Astrocyte of the cerebellum (primary cell): Measurements from ENCODE around the gene FBXO8.

Experiments used
- DNase-seq: peaks from one replicate; pipeline ENCODE4 v3.0.0-alpha.2; 2011; ENCODE audit warnings: low read depth
- H3K4me3 ChIP-seq: 2 replicates; pipeline ENCODE4 v1.5.1; 2011; ENCODE audit warnings: mild to moderate bottlenecking, low read depth, low read length, moderate library complexity
- in situ Hi-C: cut with HindIII; loops from 2 replicates; pipeline ENCODE4 v1.10.0; 2017; ENCODE audit warnings: low sequenced_read_pairs
- TF ChIP-seq, protein P1 (sequence below): IDR thresholded peaks from 2 replicates; pipeline ENCODE4 v1.5.1; 2012; ENCODE audit warnings: low read length, low read depth, moderate library complexity, mild to moderate bottlenecking; ENCODE audit errors: missing control alignments

FBXO8 gene

DNA sequence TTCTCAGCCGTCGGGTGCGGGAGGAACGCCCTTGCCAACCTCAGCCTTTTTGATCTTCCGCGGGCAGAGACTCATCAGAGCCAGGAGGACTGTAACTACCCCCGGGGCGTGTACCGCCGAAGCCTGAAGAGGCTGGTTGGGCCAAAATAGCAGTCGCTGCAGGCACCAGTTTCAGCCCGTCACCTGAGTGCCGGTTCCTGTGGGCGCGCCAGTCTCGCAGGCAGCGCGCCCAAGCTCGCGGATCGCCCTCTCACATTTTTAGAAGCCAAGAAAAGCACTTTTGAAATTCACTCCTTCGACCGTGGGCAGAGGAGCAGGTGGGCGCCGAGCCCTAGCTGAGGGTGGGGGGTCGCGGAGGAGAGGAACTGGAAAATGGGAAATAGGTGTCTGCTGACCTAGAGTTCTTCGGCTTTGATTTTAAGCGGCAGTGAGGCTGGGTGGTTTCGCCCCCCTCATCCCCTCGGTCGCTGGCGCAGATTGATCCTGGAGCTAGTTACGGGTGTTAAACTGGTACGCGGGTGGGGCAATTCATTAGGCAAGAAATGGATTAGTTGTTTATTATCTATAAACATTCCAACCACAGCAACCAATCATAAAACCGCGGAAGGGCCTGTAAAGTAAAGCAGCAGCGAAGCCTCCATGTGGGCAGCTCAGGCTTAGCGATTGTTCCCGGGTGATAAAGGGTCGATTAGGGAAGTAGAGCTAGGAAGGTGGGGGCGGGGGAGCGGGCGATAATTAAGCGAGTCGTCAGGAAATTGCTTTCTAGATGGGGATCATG is 69.2 kb downstream of the FBXO8 start:
- TF ChIP-seq, protein P1, sequence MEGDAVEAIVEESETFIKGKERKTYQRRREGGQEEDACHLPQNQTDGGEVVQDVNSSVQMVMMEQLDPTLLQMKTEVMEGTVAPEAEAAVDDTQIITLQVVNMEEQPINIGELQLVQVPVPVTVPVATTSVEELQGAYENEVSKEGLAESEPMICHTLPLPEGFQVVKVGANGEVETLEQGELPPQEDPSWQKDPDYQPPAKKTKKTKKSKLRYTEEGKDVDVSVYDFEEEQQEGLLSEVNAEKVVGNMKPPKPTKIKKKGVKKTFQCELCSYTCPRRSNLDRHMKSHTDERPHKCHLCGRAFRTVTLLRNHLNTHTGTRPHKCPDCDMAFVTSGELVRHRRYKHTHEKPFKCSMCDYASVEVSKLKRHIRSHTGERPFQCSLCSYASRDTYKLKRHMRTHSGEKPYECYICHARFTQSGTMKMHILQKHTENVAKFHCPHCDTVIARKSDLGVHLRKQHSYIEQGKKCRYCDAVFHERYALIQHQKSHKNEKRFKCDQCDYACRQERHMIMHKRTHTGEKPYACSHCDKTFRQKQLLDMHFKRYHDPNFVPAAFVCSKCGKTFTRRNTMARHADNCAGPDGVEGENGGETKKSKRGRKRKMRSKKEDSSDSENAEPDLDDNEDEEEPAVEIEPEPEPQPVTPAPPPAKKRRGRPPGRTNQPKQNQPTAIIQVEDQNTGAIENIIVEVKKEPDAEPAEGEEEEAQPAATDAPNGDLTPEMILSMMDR, result no peak
- H3K4me3 ChIP-seq, result no peak overlapping the region
- no peak for DNase-seq
- in situ Hi-C loops, result no loop called here

DNA sequence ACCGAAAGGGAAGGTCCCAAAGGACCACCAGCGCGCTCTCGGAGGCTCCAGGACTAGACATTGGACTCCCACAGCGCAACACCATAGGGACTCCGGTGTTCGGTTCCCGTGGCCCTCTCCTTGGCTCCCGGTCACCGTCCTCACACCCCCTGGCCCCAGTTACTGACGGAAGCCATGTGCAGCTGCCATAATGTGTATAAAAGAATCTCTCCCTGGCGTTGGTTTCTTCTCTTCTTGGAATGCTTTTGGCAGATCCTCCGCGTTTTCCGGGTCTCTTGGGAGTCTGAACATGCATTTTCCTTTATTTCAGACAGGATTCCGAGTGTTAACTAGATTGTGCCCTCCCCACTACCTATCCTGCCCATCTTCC is 69.8 kb downstream of the FBXO8 start:
- H3K4me3 ChIP-seq, result no peak overlapping the region
- TF ChIP-seq, protein P1, result no peak
- in situ Hi-C loops, result no loop called here
- DNase-seq, result no peak

DNA sequence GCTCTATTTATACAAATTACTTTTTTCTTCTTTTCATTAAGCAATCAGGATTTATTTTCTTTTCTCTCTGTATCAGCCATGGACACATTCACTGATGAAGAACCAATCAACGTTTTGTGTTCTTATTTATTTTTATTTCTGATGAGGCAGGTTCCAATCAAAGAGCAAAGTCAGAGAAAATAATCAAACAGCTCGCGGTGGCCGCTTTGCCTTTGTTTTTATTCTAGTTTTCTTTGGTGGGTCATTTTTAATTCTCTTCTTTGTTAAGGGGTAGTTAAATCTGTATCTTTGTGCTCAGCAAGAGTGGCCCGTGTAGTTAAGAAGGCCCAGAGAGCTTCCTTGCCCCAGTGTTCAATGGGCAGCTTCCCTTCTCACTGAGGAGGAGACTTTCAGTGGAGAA is 71.4 kb downstream of the FBXO8 start:
- in situ Hi-C loops, result no loop called here
- no peak for DNase-seq
- no peak overlapping the region for H3K4me3 ChIP-seq
- TF ChIP-seq, protein P1, result no peak

DNA sequence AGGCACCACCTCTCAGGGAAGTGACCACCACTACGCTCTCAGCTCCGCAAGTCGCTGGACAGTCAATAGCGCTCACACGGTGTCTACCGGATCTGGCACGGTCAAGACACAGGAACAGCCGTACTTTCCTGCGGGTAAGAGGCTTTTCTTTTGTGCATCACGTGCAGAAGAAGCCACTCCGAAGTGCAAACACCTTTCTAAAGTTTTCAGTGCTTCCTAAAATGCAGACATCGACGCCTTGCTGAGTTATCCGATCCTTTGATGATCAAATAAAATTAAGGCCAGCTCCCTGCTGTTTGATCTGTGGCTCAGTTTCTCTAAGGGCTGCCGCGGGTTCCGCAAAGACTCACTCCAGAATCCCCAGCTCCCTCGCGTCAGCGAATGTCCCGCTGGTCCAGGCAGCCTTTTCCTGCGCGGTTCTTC is 71.8 kb downstream of the FBXO8 start:
- no peak for DNase-seq
- in situ Hi-C loops, result no loop called here
- H3K4me3 ChIP-seq, result peak overlapping the region; percentile 5
- TF ChIP-seq, protein P1, result no peak

DNA sequence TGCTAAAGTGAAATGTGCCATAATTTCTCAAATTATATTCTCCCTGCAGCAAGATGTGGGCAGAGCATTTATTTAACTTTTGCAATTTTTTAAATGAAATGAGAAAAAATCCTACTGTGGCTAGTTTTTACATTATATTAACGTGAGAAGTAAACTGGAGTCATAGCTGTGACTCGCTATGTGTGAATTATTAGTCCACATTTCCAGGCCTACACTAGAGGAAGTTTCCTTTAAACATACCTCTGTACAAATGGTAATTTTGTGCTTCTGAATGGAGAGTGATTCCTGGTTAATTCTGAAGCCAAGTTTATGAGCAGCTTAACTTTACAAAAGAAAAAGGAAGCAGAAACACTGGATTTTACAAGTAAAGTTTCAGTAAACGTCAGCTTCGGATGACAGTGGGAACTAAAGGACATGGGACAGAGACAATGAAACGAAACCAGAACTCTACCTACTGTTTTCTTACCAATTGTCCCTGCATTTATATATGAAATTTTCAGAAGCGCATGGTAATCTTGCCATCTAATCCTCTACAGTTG is 72.4 kb downstream of the FBXO8 start:
- in situ Hi-C loops, result no loop called here
- DNase-seq, result no peak
- TF ChIP-seq, protein P1, result no peak
- no peak overlapping the region for H3K4me3 ChIP-seq

DNA sequence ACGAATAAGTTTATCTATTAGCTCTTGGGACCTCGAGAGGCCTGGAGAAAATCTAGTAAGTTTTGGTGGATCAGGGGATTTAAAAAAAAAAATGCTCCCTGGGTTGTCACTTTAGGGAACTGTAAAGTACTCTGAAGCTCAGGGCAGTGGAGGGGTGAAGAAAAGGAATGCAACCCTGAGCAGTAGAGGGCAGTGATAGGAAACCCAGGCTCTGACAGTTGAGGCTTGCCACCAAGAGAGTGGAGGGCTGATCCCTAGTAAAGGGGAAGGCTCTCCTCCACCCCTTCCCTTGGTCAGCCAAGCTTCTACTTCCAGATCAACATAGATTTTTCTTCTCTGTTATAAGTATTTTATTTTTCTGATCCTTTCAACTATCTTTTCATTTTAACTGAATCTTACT is 73.1 kb downstream of the FBXO8 start:
- TF ChIP-seq, protein P1, result no peak
- no peak overlapping the region for H3K4me3 ChIP-seq
- in situ Hi-C loops, result no loop called here
- no peak for DNase-seq
